Activated T-helper 1 cell treated with anti-CD3 and anti-CD28 coated beads, Interleukin-12 subunit alpha, Interleukin-12 subunit beta, Interleukin-2, Interleukin-4 antibody, amounts not matched to agents 30 ng/mL and 10 ng/mL and 1 ng/mL, durations not matched to agents 14 hours and 24 hours and 36 hours (primary cell): ENCODE results near the gene PHOX2A. TPM values are rescaled to one million over a fixed set of nuclear protein-coding genes. Genes with fewer than 3 reads are reported as not detected.

Experiments
- DNase-seq: peaks from one replicate; pipeline ENCODE4 v3.0.0; 2021; ENCODE audit warnings: low spot score
- H3K27ac Mint-ChIP-seq: one replicate; pipeline ENCODE4 v1.8.0; 2021; ENCODE audit warnings: mild to moderate bottlenecking, mixed read lengths
- H3K27me3 Mint-ChIP-seq: one replicate; pipeline ENCODE4 v1.8.0; 2022; ENCODE audit warnings: mild to moderate bottlenecking, moderate library complexity, mixed read lengths; ENCODE audit not compliant: insufficient read depth
- H3K36me3 Mint-ChIP-seq: one replicate; pipeline ENCODE4 v1.8.0; 2021; ENCODE audit warnings: low read depth, mixed read lengths
- H3K4me1 Mint-ChIP-seq: one replicate; pipeline ENCODE4 v1.8.0; 2021; ENCODE audit warnings: low read depth, mixed read lengths
- H3K4me3 Mint-ChIP-seq: one replicate; pipeline ENCODE4 v1.8.0; 2021; ENCODE audit warnings: mild to moderate bottlenecking, moderate library complexity, mixed read lengths
- H3K9me3 Mint-ChIP-seq: one replicate; pipeline ENCODE4 v1.8.0; 2021; ENCODE audit warnings: mixed read lengths
- intact Hi-C: fragments of 100-400 bp; cut with micrococcal nuclease; formaldehyde crosslinking; loops from one replicate; pipeline ENCODE4 v1.15.1; 2024
- total RNA-seq: library from RNA; stranded (reverse); gene quantifications from 2 replicates; pipeline ENCODE4 v1.2.3, GENCODE V29; 2022

PHOX2A gene
- total RNA-seq, 1 donor from 2014 or later, result not detected

DNA sequence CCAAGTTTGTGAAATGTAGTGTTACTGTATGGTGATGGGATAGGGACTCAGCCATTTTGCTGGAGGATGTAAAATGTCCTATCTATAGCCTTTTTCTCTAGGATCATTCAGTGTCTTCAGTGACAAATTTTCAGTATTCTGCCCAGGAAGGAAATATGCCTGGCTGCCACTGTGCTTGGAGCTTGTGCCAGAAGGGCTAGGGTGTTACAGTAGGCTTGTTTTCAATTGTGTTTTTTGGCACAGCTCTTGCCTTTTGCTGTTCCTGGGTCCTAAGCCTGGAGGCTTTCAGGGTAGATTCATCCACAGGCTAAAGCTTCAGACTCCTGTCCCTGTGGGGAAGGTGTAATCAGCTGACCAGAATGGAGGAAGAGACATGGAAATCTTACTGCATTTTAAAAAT is 22.0 kb upstream of the PHOX2A start:
- DNase-seq, result no peak
- H3K4me1 Mint-ChIP-seq, result peaks cover 21% of the 10 kb centered on the region
- H3K36me3 Mint-ChIP-seq, result no peaks in the 10 kb centered on the region
- H3K9me3 Mint-ChIP-seq, result no peaks in the 10 kb centered on the region
- H3K27me3 Mint-ChIP-seq, result peaks cover 14% of the 10 kb centered on the region
- no peak overlapping the region for H3K4me3 Mint-ChIP-seq
- intact Hi-C loops, result no loop called here
- H3K27ac Mint-ChIP-seq, result no peak overlapping the region

DNA sequence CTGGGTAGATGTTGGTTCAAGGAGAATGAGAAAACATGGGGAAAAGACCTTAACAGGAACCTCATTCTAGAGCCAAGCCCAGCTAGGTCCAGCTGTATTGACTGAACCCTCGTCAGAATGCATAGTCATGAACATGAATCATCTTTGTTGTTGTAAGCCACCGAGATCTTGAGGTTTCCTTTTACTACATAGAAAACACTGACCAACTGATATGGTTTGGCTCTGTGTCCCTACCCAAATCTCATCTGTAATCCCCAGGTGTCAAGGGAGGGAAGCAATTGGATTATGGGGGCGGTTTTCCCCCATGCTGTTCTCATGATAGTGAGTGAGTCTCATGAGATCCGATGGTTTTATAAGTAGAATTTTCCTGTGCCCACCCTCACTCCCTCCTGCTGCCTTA is 19.4 kb upstream of the PHOX2A start:
- DNase-seq, result no peak
- Mint-ChIP-seq H3K27me3 (peaks cover 14% of the 10 kb centered on the region), H3K4me1 (peaks cover 10% of the 10 kb centered on the region), H3K36me3 (no peaks in the 10 kb centered on the region), H3K27ac (no peak overlapping the region), H3K4me3 (no peak overlapping the region), H3K9me3 (no peaks in the 10 kb centered on the region)
- intact Hi-C loops, result no loop called here

- Mint-ChIP-seq H3K27ac (no peak overlapping the region), H3K36me3 (no peaks in the 10 kb centered on the region), H3K4me1 (peaks cover 10% of the 10 kb centered on the region), H3K27me3 (peaks cover 18% of the 10 kb centered on the region), H3K4me3 (no peak overlapping the region), H3K9me3 (no peaks in the 10 kb centered on the region)
- DNase-seq, result no peak
- intact Hi-C loops, result no loop called here
Observed at GRCh38 chr11:72260574-72260973, 16.6 kb upstream of the PHOX2A start.

- H3K4me1 Mint-ChIP-seq, result peaks cover 10% of the 10 kb centered on the region
- intact Hi-C loops, result no loop called here
- H3K9me3 Mint-ChIP-seq, result no peaks in the 10 kb centered on the region
Observed at GRCh38 chr11:72259490-72259889, 15.5 kb upstream of the PHOX2A start.

DNA sequence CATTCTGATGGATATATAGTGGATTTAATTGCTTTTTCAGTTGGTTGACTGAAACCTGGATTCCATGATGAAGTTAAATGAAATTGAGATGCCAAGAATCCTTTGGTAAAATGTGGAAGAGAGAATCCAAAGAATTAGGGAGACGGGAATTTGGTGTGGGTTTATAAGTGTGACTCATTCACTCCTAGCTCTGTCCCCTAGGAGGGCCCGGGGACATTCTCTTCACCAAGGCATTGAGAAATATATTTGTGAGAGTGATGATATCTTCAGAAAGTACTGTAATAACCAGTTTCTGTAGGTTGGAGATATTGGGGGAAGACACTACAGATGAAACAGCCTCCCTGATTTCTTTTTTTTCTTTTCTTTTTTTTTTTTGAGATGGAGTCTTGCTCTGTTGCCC is 13.6 kb upstream of the PHOX2A start:
- H3K27ac Mint-ChIP-seq, result no peak overlapping the region
- H3K36me3 Mint-ChIP-seq, result no peaks in the 10 kb centered on the region

More at GRCh38 chr11:72259490-72259889, 15.5 kb upstream of the PHOX2A start:
- Mint-ChIP-seq H3K36me3 (no peaks in the 10 kb centered on the region), H3K27me3 (peaks cover 19% of the 10 kb centered on the region), H3K27ac (no peak overlapping the region), H3K4me3 (no peak overlapping the region)
- no peak for DNase-seq

GRCh38 chr11:72254299-72254993 is 10.5 kb upstream of the PHOX2A start:
- no peaks in the 10 kb centered on the region for H3K36me3 Mint-ChIP-seq

More for the DNA sequence above, 13.6 kb upstream of the PHOX2A start:
- H3K4me1 Mint-ChIP-seq, result peaks cover 3% of the 10 kb centered on the region
- no peak overlapping the region for H3K4me3 Mint-ChIP-seq
- intact Hi-C loops, result no loop called here
- no peak for DNase-seq
- H3K27me3 Mint-ChIP-seq, result peaks cover 17% of the 10 kb centered on the region
- no peaks in the 10 kb centered on the region for H3K9me3 Mint-ChIP-seq

GRCh38 chr11:72253392-72253791 is 9.4 kb upstream of the PHOX2A start:
- Mint-ChIP-seq H3K4me1 (no peaks in the 10 kb centered on the region), H3K9me3 (no peaks in the 10 kb centered on the region), H3K27ac (no peak overlapping the region), H3K27me3 (peaks cover 28% of the 10 kb centered on the region), H3K4me3 (no peak overlapping the region), H3K36me3 (no peaks in the 10 kb centered on the region)
- no peak for DNase-seq
- intact Hi-C loops, result no loop called here

More at GRCh38 chr11:72254299-72254993, 10.5 kb upstream of the PHOX2A start:
- Mint-ChIP-seq H3K9me3 (no peaks in the 10 kb centered on the region), H3K27me3 (peaks cover 24% of the 10 kb centered on the region), H3K4me3 (no peak overlapping the region), H3K4me1 (no peaks in the 10 kb centered on the region), H3K27ac (no peak overlapping the region)
- intact Hi-C loops, result no loop called here
- no peak for DNase-seq

- no peaks in the 10 kb centered on the region for H3K36me3 Mint-ChIP-seq
- H3K9me3 Mint-ChIP-seq, result no peaks in the 10 kb centered on the region
- H3K27ac Mint-ChIP-seq, result no peak overlapping the region
- no peak for DNase-seq
- no peaks in the 10 kb centered on the region for H3K4me1 Mint-ChIP-seq
- H3K27me3 Mint-ChIP-seq, result peaks cover 33% of the 10 kb centered on the region
- H3K4me3 Mint-ChIP-seq, result no peak overlapping the region
- intact Hi-C loops, result no loop called here
Observed at GRCh38 chr11:72251614-72252013, 7.6 kb upstream of the PHOX2A start.

- no peak overlapping the region for H3K4me3 Mint-ChIP-seq
- no peaks in the 10 kb centered on the region for H3K36me3 Mint-ChIP-seq
- peaks cover 29% of the 10 kb centered on the region for H3K27me3 Mint-ChIP-seq
- no peak overlapping the region for H3K27ac Mint-ChIP-seq
- no peaks in the 10 kb centered on the region for H3K9me3 Mint-ChIP-seq
- intact Hi-C loops, result no loop called here
- H3K4me1 Mint-ChIP-seq, result no peaks in the 10 kb centered on the region
- DNase-seq, result no peak
Observed at GRCh38 chr11:72250661-72251464, 6.9 kb upstream of the PHOX2A start.

GRCh38 chr11:72249961-72250360 is 6.0 kb upstream of the PHOX2A start:
- intact Hi-C loops, result no loop called here
- Mint-ChIP-seq H3K27ac (no peak overlapping the region), H3K36me3 (no peaks in the 10 kb centered on the region), H3K9me3 (no peaks in the 10 kb centered on the region), H3K4me1 (no peaks in the 10 kb centered on the region), H3K4me3 (no peak overlapping the region), H3K27me3 (peaks cover 25% of the 10 kb centered on the region)
- DNase-seq, result no peak

DNA sequence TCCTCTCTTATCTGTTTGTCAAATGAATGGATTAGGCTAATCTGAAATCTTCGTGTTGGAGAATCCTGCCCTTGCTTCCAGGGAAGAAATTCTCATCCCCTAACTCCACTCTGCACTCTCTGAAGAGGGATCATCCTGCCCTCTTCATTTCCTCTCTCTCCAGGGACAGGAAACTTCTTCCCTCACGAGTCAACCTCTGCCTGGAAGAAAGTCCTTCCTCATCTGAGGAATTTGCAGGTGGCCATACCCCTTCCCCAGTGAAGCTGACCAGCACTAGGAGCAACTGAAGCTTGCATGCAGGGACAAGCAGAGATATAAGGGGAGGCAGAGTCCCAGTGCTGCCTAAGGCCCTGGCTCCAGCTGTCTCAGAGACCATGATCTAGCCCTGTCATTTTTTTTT is 3.6 kb upstream of the PHOX2A start:
- H3K4me1 Mint-ChIP-seq, result peaks cover 9% of the 10 kb centered on the region
- H3K36me3 Mint-ChIP-seq, result peaks cover 2% of the 10 kb centered on the region
- no peaks in the 10 kb centered on the region for H3K9me3 Mint-ChIP-seq
- DNase-seq, result no peak
- H3K4me3 Mint-ChIP-seq, result no peak overlapping the region
- no peak overlapping the region for H3K27ac Mint-ChIP-seq
- peaks cover 33% of the 10 kb centered on the region for H3K27me3 Mint-ChIP-seq
- intact Hi-C loops, result no loop called here

GRCh38 chr11:72245263-72245816 is 1.4 kb upstream of the PHOX2A start:
- intact Hi-C loops, result no loop called here
- Mint-ChIP-seq H3K36me3 (peaks cover 5% of the 10 kb centered on the region), H3K9me3 (no peaks in the 10 kb centered on the region), H3K27me3 (peaks cover 52% of the 10 kb centered on the region), H3K4me3 (no peak overlapping the region), H3K4me1 (peaks cover 17% of the 10 kb centered on the region), H3K27ac (no peak overlapping the region)
- no peak for DNase-seq
